NCI-H2227 treated with DMSO at 0.1 percent for 48 hours (cell line): ENCODE measurements around the gene LSS.

Experiments
- DNase-seq: peaks from one replicate; lab custom pipeline; 2025; lab: John Stamatoyannopoulos, UW

The LSS gene

DNA sequence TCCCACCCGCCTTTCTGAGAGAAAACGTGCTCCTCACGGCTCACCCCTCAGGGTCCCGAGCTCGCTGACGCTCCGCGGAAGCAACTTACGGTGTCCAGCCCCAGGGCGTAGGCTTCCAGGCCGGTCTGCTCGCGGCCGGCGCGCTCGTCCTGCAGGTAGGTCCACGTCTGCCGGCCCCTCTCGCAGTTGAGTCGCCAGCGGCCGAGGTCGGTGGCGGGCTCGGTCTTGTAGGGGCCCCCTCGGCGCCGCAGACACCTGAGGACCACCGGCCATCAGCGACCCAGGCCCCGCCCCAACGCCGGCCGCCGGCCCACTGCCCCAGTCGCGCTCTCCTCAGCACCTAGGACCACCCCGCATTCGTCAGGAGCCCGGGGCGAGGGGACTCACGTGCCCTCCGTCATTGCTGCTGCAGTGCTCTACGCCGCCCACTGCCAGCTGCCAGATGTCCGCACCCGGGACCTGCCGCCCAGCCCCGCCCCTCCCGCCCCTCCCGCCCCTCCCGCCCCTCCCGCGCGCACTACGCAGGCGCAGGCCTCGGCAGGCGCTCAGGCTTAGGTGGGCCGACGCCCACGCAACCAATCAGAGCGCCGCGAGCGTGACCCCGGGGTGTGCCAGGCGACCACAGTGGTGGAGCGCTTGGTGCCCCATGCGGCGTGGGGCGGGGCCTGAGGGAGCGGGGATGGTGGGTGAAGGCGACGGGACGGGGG lies at the start of gene LSS:
Gene LSS, minus strand, starts transcription at position 430 of the 707 bp plus-strand sequence. Its CDS starts 29 bp downstream, at position 401.
- DNase-seq = peak; percentile 95

DNA sequence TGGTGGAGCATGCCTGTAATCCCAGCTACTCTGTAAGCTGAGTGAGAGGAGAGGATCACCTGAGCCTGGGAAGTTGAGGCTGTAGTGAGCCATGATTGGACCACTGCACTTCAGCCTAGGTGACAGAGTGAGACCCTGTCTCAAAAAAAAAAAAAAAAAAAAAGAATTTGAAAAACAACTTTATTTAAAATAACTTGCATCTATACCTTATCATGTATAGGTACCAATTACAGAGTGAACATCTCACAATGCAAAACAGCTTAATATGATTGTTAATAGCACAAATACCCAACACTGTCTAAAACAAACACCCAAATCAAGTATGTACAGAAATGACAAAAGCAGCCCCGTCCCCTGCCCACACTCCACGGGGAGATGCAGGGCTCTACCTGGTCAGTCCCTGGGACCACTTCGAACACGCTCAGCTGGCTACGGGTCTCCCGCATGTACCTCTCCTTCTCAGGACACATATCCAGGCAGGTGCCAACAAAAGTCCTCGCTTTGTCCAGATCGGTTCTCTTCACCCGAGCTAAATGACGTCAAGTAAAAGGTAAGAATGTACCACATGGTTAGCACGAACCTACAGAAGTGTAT lies 46.3 kb upstream of the LSS start:
- no peak for DNase-seq

DNA sequence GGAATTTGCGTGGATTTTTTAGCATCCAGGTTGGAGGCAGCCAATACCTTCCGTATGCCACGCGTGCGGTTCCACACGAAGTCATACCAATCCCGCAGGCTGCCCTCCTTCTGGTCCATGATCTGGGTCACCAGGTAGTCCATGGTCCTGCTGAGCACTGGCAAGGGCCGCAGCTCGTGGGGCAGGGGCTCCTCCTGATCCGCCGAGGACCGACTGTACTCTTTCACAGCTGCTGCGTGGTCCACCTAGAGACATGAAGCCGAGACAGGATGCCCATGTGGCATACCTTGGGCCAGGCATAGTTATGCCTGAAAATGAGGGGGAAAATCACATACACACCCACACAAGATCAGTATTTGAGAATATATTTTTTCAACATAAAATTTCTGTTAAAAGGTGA lies 44.8 kb upstream of the LSS start:
- DNase-seq = no peak

DNA sequence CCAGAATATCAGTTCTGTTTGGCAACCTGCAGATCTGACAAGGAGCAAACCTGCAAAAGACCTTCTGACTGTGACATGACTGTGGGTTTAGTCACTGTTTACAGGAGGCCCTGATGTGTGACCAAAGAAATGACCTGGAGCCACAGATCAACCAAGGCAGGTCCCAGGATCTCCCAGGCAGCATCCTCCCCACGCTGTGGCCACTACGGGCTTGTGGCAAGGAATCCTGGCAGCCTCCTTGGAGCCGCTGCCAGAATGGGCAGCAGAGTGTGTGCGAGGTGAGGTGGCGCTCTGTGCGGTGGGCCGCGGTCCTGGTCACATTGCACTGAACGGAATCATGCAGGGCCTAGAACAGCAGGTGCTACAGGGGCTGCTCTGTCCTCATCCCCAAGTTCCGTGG lies 40.9 kb upstream of the LSS start:
- no peak for DNase-seq

DNA sequence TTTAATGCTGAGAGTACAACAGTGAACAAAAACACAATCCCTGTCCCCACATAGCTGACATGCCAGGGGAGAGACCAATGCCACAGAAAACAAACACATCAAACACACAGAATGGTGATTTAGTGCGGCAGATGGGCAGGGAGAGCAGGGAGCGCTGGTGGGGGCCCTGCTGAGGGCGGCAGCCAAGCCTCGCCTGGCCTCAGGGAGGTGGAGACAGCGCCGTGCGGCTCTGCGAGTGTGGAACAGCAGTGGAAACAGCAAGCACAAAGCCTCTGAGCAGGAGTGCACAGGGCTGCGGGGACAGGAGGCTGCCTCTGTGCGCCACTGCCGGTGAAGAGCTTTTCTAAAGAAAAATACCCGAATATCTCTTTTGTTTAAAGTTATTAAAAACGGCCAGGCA lies 39.8 kb upstream of the LSS start:
- no peak for DNase-seq

DNA sequence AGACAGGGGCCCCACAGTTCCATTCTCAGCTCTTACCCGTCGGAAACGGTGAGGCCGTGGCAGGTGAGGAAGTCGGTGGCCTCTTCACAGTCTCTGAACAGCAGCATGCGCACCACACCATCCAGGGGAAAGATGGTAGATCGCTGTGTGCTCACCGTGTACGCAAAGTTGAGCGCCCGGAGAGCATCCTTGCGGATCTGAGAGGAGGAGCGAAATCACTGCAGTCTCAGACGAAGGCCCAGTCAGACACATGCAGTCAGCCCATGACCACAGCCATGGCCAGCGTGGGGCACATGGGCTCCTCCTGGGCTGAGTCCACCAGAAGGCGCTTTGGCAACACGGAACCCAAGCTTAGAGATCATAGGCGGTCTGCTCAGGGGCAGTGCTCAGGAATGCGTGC lies 38.4 kb upstream of the LSS start:
- no peak for DNase-seq

DNA sequence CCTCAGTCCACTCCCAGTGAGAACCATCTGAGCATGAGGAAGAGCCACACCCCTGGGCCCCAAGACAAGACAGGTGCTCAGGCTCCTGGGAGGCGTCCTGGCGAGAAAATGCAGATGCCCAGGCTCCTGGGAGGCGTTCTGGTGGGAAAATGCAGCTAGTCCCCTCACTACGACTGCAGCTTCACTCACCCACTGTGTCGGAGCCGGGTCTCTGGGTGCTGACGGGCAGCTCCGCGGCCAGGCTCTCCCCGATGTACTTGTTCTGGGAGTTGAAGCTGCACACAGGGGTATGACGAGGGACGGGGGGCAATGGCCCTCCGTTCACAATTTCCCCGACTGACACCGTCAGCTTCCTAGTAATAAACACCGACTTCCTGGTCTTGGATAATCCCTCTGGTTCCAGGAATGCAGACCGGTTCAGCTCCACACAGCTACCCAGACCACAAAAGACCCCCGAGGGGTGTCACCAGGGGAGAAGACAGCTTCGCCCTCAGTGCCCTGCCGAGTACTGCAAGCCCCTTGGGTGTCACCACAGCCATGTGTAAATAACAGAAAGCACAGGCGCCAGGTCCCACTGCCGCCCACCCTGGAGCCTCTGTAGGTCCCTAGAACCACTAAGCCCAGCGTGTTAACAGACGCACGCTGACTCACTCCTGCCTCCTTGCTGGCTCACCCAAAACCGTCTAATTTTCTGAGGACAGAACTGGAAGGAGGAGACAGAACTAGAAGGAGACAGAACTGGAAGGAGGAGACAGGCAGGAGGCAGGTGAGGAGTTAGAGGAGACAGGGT lies 37.4 kb upstream of the LSS start:
- DNase-seq = no peak

DNA sequence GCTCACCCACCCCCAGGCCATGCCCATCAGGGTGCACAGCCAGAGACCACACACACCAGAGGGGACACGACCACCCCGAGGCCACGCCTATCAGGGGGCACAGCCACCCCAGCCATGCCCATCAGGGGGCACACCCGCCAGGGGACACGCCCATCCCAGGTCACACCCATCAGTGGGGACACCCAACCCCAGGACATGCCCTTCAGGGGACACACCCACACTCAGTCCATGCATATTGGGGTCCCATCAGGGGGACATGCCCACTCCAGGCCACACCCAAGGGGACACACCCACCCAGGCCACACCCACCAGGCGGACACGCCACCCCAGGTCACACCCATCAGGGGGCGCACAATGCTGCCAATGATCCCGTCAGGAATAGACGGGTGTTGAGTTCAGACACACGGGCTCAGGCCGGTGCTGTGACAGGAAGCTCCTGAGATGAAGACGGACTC lies 36.1 kb upstream of the LSS start:
- DNase-seq = no peak

DNA sequence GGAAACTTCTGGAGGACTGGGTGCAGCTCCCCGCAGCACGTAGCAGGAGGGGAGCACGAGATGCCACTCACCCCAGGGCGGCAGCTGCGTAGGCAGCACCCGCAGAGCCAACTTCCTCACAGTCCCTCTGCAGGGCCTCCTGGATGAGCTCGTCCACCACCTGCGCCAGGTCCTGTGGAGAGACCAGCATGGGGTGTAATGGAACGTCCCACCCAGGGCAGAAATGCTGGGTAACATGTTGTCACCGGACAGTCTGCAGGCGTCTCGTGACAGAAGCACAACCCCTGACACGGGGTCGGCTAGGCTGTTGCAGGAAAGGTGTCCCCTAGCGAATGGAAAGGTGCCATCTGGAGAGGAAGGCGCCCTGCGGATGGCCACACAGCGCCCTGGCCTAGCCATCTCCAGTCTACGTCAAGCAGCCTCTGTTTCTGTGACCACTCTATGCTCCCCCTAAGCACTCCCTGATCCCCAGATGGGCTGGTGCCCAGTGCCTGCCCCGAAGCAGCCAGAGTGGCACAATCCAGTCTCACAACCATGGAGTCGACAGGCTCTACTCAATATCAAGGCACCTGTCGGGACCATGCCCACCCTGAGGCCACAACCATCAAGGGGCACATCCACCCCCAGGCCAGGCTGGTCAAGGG lies 35.6 kb upstream of the LSS start:
- DNase-seq = no peak

DNA sequence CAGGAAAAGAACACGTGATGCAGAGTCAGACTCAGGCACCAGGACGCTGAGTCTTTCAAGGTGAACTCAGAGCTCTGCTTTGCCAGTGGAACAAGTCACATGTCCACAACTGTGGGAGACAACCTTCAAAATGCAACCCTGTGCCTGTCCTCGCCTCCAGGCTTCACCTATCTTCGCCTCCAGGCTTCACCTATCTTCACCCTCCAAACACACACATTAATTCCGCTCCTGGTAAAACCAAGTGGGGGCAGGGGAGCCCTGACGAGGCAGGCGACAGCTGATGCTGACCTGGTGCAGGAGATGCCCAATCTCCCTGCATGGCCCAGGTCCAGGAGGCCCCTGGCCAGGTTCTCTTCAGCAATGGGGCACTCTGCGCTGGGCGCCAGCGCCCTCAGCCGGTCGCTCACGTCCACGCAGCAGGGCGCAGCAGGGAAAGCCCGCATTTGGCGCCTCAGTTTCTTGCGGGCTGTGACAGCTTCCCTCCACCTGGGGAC lies 28.0 kb upstream of the LSS start:
- DNase-seq = no peak

DNA sequence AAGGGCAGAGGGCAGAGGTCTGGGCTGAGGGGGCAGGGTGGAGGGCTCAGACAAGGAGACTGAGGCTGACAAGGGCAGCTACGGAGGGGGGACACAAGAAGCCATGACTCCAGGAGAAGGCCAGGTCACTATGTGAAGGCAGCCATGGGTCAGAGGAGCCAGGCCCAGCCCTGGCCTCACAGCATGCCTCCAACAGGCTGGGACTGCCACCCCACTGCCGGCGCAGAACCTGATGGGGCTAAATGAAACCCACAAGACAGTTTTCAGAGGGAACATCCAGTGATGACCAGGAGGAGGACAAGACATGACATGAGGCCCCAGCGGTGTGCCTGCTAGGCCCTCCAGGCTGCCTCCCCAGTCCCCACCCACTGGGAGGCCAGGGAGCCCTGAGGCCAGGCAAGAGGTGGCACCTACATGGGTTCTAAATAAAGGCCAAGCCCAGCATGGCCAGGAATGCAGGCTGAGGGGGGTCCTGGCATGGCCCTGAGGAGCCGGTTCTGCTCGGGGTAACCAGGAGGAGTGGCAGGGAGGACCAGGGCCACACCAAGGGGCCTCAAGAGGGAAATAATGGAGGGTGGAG lies 27.3 kb upstream of the LSS start:
- DNase-seq = no peak

DNA sequence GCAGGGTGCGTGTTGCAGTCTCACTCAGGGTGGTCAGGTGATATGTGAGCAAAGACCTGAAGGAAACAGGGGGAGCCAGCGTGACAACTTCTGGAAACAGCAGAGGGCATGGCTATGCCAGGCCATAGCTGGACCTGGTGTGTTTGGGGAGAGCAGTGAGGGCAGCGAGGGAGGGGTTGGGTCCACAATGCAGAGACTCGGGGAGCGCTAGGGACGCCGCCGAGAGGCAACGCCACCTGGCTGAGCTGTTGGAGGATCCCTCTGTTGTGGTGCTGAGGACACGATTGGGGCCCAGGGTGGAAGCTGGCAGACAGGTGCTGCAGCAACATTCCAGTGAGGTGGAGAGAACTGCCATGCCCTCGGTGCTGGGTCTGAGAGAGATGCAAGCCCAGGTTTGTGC lies 26.6 kb upstream of the LSS start:
- DNase-seq = no peak

DNA sequence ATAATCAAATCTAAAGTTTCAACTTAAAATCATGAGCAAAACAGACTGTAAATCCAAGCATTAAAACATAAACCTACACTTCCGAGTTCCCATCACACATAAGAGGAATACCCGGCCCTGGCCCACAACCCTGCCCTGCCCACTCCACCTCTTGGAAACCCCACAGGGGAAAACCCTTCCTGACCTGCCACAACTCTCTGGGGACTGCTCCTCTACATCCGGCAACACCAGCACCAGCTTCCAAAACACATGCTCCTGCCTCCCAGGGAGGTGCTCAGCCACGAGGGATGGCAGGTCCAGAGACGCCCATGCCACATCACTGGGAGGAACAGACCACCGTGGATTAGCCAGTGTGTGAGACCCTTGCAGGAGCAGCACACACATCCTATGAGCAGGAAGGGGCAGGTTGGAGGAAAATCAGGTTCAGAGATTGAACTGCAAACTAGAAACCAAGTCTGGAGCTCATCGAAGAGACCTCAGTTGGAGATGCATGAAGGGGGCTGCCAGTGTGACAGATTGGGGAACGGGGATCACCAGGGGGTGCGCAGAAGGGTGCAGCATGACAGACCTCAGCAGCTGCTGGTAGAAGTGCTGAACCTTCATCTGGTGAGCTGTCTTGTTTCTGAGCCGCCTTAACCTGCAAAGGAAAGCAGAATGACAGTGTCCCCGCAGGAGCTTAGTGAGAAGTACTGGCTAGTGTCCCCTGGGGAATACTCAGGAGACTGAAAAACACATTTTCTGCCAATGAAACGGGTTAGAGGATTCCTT lies 25.8 kb upstream of the LSS start:
- no peak for DNase-seq

DNA sequence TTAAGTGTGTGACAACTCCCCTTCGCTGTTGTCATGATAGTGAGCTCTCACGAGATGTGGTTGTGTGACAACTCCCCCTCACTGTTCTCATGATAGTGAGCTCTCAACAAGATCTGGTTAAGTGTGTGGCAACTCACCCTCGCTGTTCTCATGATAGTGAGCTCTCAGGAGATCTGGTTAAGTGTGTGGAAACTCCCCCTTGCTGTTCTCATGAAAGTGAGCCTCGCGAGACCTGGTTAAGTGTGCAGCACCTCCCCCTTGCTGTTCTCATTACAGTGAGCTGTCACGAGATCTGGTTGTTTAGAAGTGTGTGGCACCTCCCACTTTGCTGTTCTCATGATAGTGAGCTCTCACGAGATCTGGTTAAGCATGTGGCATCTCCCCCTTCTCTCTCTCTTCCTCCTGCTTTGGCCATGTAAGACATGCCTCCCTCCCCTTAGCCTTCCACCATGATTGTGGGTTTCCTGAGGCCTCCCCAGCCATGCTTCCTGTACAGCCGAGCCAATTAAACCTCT lies 25.1 kb upstream of the LSS start:
- no peak for DNase-seq

DNA sequence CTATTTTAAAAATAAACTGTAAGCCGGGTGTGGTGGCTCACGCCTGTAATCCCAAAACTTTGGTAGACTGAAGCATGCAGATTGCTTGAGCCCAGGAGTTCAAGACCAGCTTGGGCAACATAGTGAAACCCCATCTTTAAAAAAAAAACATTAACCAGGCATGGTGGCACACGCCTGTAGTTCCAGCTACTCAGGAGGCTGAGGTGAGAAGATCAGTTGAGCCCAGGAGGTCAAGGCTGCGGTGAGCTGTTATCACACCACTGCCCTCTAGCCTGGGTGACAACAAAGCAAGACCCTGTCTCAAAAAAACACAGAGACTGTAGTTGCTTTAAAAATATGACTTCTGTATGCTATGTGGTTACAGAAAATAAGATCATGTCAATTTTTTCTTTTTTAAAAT lies 24.3 kb upstream of the LSS start:
- no peak for DNase-seq

DNA sequence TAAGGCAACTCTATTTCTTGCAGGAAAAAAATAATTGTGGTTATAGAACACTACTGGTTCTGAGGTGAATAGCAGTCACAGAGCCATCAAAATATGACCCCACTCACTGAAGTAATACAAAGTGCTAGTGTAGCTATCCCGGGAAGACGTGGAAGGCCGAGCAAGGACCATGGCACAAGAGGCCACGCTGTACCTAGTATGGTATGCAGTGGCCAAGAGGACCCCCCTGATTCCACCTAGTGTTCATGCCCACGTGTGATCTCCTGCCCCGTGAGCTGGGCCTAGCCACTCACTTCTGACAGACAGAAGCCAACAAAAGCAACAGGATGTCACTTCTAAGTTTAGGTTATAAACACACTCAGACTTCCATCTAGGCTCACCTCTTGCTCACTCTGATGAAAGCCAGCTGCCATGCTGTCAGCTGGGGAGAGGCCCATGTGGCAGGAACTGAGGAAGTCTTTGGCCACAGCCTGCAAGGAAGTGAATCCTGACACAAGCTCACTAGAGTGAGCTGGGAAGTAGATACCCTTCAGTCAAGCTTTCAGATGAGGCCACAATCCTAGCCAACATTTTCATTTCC lies 21.7 kb upstream of the LSS start:
- no peak for DNase-seq

DNA sequence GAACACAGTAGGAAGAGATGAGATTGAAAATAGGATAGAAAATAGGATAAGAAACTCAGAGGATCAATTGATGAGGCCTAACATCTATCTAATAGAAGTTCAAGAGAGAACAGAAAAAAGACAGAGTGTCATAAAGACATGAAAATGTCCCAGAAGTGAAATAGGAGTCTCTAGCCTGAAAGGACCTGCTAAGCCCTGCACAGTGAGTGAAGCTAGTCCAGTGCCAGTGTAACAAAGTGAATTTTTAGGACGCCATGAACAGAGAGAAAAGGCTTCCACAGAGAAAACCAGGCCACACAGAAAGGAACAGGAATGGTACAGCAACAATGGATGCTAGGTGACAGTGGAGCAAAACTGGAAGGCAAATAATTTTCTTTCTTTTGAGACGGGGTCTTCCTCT lies 20.3 kb upstream of the LSS start:
- DNase-seq = no peak

DNA sequence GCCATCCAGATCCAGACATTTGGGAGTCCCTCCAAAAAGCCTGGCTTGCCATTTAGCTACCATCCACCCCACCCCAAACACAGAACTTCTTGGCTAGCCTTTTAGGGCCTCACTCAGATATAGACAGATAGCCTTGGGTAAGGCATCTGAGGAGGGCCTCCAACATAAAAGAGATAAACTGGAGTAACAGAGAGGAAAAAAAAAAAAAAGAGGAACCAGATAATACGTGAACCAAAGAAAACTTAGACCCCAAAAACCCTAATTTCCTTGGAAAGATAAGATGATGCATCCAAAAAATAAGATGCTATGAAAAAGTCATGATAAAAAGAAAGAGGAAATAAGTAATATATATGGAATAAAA lies 19.8 kb upstream of the LSS start:
- DNase-seq = no peak

DNA sequence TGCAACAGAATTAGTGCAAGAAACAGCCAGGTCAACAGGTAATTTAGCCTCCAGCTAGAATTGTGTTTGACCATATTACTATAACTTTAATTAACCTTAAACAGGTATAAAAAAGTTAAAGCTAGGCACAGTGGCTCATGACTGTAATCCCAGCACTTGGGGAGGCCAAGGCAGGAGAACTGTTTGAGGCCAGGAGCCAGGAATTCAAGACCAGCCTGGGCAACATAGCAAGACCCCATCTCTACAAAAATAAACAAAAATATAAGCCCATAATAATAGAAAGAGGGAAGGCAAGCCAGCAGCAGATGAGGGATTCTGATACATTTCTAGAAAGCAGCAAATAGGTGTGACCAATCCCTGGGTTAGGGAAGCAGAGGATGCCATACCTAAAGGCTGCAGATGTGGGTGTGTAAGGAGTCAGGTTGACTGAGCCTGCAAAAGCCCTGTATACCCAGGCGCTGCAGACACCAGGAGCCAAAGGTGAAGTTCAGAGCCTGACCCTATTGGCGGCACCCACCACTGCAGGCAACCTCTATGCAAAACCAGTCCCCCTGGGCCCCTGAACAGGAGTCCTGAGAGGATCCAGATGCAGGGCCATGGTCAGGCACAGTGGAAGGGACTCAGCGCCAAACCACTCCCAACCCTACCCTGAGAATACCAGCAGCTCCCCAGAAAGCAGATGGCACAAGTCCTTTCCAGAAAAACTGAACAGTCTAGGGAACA lies 19.3 kb upstream of the LSS start:
- no peak for DNase-seq

DNA sequence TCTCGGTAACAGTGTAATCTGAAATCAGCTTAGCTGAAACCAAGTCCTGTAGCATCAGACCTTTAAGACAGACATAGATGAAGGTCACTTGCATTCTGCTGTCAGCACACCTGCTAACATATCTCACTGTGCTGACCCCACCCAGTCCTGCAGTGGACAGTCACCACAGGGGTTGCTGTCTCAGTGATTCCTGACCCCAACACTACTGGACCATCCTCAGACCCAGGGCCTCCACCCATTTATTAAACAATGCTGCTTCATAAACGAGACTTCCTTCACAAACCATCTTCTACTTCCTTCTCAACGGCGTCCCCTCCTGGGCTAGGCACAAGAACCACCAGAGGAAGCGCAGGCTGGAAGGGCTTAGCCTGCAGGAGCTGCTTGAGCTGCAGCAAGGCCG lies 17.8 kb upstream of the LSS start:
- no peak for DNase-seq
